CD8-positive, alpha-beta memory T cell (primary cell): Measurements from ENCODE around the gene EFHD2. TPM values are rescaled to one million over a fixed set of nuclear protein-coding genes. Genes with fewer than 3 reads are reported as not detected.

Experiments
- CTCF ChIA-PET: fragments of 350-600 bp; sonication (Branson Sonifier 250); formaldehyde crosslinking; loops from one replicate; lab custom pipeline; 2021; ENCODE audit warnings: antibody characterized with exemption; lab: Charles Lee
- POLR2A ChIA-PET: fragments of 350-600 bp; sonication (Branson Sonifier 250); formaldehyde crosslinking; loops from one replicate; lab custom pipeline; 2021; ENCODE audit warnings: antibody characterized with exemption; lab: Charles Lee
- DNase-seq, 5 donors: peaks; one replicate each; pipeline versions ENCODE4 v3.0.0 to v3.0.0-alpha.2; 2020 to 2022; ENCODE audit warnings: mixed read lengths in 1 of 5
- H3K27ac ChIP-seq: one replicate; pipeline ENCODE4 v1.7.0; 2013; ENCODE audit warnings: low read depth, mild to moderate bottlenecking, low read length, moderate library complexity
- H3K27me3 ChIP-seq: 2 replicates; pipeline ENCODE4 v1.7.0; 2013; ENCODE audit warnings: low read length, mild to moderate bottlenecking; ENCODE audit not compliant: insufficient read depth, poor library complexity, severe bottlenecking
- H3K36me3 ChIP-seq: 2 replicates; pipeline ENCODE4 v1.7.0; 2013; ENCODE audit warnings: mild to moderate bottlenecking, low read length, moderate library complexity; ENCODE audit not compliant: insufficient read depth
- H3K4me1 ChIP-seq: 2 replicates; pipeline ENCODE4 v1.7.0; 2013; ENCODE audit warnings: mild to moderate bottlenecking, low read length, moderate library complexity; ENCODE audit not compliant: insufficient read depth
- H3K4me3 ChIP-seq: 2 replicates; pipeline ENCODE4 v1.7.0; 2013; ENCODE audit warnings: mild to moderate bottlenecking, low read length
- H3K9me3 ChIP-seq: 2 replicates; pipeline ENCODE4 v1.7.0; 2013; ENCODE audit warnings: mild to moderate bottlenecking, low read length
- H3K27ac Mint-ChIP-seq, 8 donors: one replicate each; pipeline ENCODE4 v1.8.0; 2020 to 2021; ENCODE audit warnings: mixed read lengths in 8 of 8, mild to moderate bottlenecking in 6 of 8, inconsistent platforms in 3 of 8, moderate library complexity in 3 of 8
- H3K27me3 Mint-ChIP-seq, 2 donors: one replicate each; pipeline ENCODE4 v1.8.0; 2020 to 2021; ENCODE audit warnings: mixed read lengths in 2 of 2, mild to moderate bottlenecking in 1 of 2, moderate library complexity in 1 of 2
- H3K36me3 Mint-ChIP-seq, 3 donors: one replicate each; pipeline ENCODE4 v1.8.0; 2020 to 2021; ENCODE audit warnings: mixed read lengths in 3 of 3, inconsistent platforms in 1 of 3, mild to moderate bottlenecking in 1 of 3
- H3K4me1 Mint-ChIP-seq, 3 donors: one replicate each; pipeline ENCODE4 v1.8.0; 2020 to 2021; ENCODE audit warnings: mixed read lengths in 3 of 3, inconsistent platforms in 1 of 3, mild to moderate bottlenecking in 1 of 3
- H3K4me3 Mint-ChIP-seq, 7 donors: one replicate each; pipeline ENCODE4 v1.8.0; 2020 to 2021; ENCODE audit warnings: mixed read lengths in 7 of 7, mild to moderate bottlenecking in 6 of 7, moderate library complexity in 4 of 7, inconsistent platforms in 2 of 7
- H3K9me3 Mint-ChIP-seq, 5 donors: one replicate each; pipeline ENCODE4 v1.8.0; 2020 to 2022; ENCODE audit warnings: mixed read lengths in 5 of 5, mild to moderate bottlenecking in 3 of 5, moderate library complexity in 2 of 5, inconsistent platforms in 1 of 5
- polyA plus RNA-seq: library from polyadenylated mRNA; unstranded; fragments of 300-500 nt; fragmentation: Illumina TruSeq; gene quantifications from one replicate; pipeline ENCODE4 v1.2.3, GENCODE V29; 2021
- total RNA-seq, 2 experiments: library from RNA; stranded (reverse); gene quantifications; one replicate each; pipeline ENCODE4 v1.2.3, GENCODE V29; 2021

The EFHD2 gene
- total and polyA plus RNA-seq, 3 experiments from 2014 or later, result 64.7 to 154 (median 67.9) TPM

- Mint-ChIP-seq H3K4me3 (no peak overlapping the region), H3K36me3 (no peaks in the 10 kb centered on the region), H3K27ac (peak overlapping the region in 7 of 8 donors; percentile 13 to 91 (median 64)), H3K4me1 (peaks cover 23 to 34% (median 33%) of the 10 kb centered on the region in 3 donors), H3K9me3 (peaks cover 0 to 4% (median 0%) of the 10 kb centered on the region in 5 donors), H3K27me3 (peaks cover 0 to 3% of the 10 kb centered on the region in 2 donors)
- Histone ChIP-seq H3K4me3 (no peak overlapping the region), H3K4me1 (peaks cover 16% of the 10 kb centered on the region), H3K36me3 (no peaks in the 10 kb centered on the region), H3K9me3 (no peaks in the 10 kb centered on the region), H3K27me3 (no peaks in the 10 kb centered on the region), H3K27ac (no peak overlapping the region)
- CTCF ChIA-PET, result no interaction called here
- POLR2A ChIA-PET, result no interaction called here
- no peak for DNase-seq
These were observed 5.6 kb upstream of the EFHD2 start for GRCh38 chr1:15403962-15404580.

GRCh38 chr1:15405106-15405850 lies 4.4 kb upstream of the EFHD2 start:
- Histone ChIP-seq H3K36me3 (no peaks in the 10 kb centered on the region), H3K27ac (peak overlapping the region; percentile 17), H3K4me1 (peaks cover 19% of the 10 kb centered on the region), H3K4me3 (no peak overlapping the region), H3K27me3 (no peaks in the 10 kb centered on the region), H3K9me3 (no peaks in the 10 kb centered on the region)
- DNase-seq, result no peak
- ChIA-PET POLR2A (no interaction called here), CTCF (interaction anchor here (0.5 to 1.0 kb wide), 2 partner anchors 55 to 337 kb away, joined by 3 read pairs; no protein-coding TSS in a partner anchor)
- H3K4me1 Mint-ChIP-seq, result peaks cover 26 to 38% (median 36%) of the 10 kb centered on the region in 3 donors
- peak overlapping the region; percentile 13 to 99 (median 94) for H3K27ac Mint-ChIP-seq
- H3K36me3 Mint-ChIP-seq, result peaks cover 0 to 1% (median 0%) of the 10 kb centered on the region in 3 donors
- H3K4me3 Mint-ChIP-seq, result peak overlapping the region in 5 of 7 donors; percentile 14 to 90 (median 78)
- H3K27me3 Mint-ChIP-seq, result peaks cover 0 to 3% of the 10 kb centered on the region in 2 donors
- no peaks in the 10 kb centered on the region for H3K9me3 Mint-ChIP-seq

- ChIA-PET CTCF (no interaction called here), POLR2A (no interaction called here)
- Mint-ChIP-seq H3K36me3 (peaks cover 0 to 7% (median 0%) of the 10 kb centered on the region in 3 donors), H3K4me1 (peaks cover 42 to 44% (median 44%) of the 10 kb centered on the region in 3 donors), H3K27me3 (peaks cover 0 to 3% of the 10 kb centered on the region in 2 donors), H3K27ac (peak overlapping the region; percentile 27 to 99 (median 99)), H3K9me3 (no peaks in the 10 kb centered on the region), H3K4me3 (peak overlapping the region in 6 of 7 donors; percentile 63 to 94 (median 86))
- no peak overlapping the region for H3K27ac ChIP-seq
- H3K27me3 ChIP-seq, result no peaks in the 10 kb centered on the region
- H3K4me3 ChIP-seq, result no peak overlapping the region
- DNase-seq, result no peak
- H3K36me3 ChIP-seq, result no peaks in the 10 kb centered on the region
- peaks cover 29% of the 10 kb centered on the region for H3K4me1 ChIP-seq
- no peaks in the 10 kb centered on the region for H3K9me3 ChIP-seq
These were observed 2.8 kb upstream of the EFHD2 start for GRCh38 chr1:15406614-15407559.

GRCh38 chr1:15407580-15407979 lies 2.1 kb upstream of the EFHD2 start:
- peaks cover 0 to 3% of the 10 kb centered on the region in 2 donors for H3K27me3 Mint-ChIP-seq
- H3K4me3 Mint-ChIP-seq, result peak overlapping the region; percentile 2 to 94 (median 82)
- Histone ChIP-seq H3K4me1 (peaks cover 36% of the 10 kb centered on the region), H3K9me3 (no peaks in the 10 kb centered on the region), H3K36me3 (no peaks in the 10 kb centered on the region), H3K27me3 (no peaks in the 10 kb centered on the region), H3K4me3 (no peak overlapping the region), H3K27ac (peak overlapping the region; percentile 90)
- no peak for DNase-seq
- peaks cover 0 to 14% (median 5%) of the 10 kb centered on the region in 3 donors for H3K36me3 Mint-ChIP-seq
- ChIA-PET POLR2A (no interaction called here), CTCF (interaction anchor here (0.8 to 1.3 kb wide), 2 partner anchors 25 to 84 kb away, joined by 3 to 5 read pairs; no protein-coding TSS in a partner anchor)
- H3K4me1 Mint-ChIP-seq, result peaks cover 49 to 51% (median 51%) of the 10 kb centered on the region in 3 donors
- peak overlapping the region; percentile 85 to 99 (median 99) for H3K27ac Mint-ChIP-seq
- H3K9me3 Mint-ChIP-seq, result no peaks in the 10 kb centered on the region

GRCh38 chr1:15408890-15409387 lies 749 bp upstream of the EFHD2 start:
- Mint-ChIP-seq H3K27me3 (peaks cover 0 to under 1% of the 10 kb centered on the region in 2 donors), H3K4me1 (peaks cover 62 to 64% (median 64%) of the 10 kb centered on the region in 3 donors), H3K27ac (peak overlapping the region; percentile 97 to 99 (median 99)), H3K36me3 (peaks cover 0 to 27% (median 5%) of the 10 kb centered on the region in 3 donors), H3K9me3 (no peaks in the 10 kb centered on the region), H3K4me3 (peak overlapping the region; percentile 82 to 96 (median 92))
- no peak for DNase-seq
- H3K4me3 ChIP-seq, result peak overlapping the region; percentile 43
- no peaks in the 10 kb centered on the region for H3K36me3 ChIP-seq
- ChIA-PET POLR2A (no interaction called here), CTCF (interaction anchor here (1.3 to 4.0 kb wide), 3 partner anchors 23 to 86 kb away, joined by 4 to 18 read pairs (median 5); no protein-coding TSS in a partner anchor)
- no peaks in the 10 kb centered on the region for H3K9me3 ChIP-seq
- H3K27me3 ChIP-seq, result no peaks in the 10 kb centered on the region
- peaks cover 49% of the 10 kb centered on the region for H3K4me1 ChIP-seq
- peak overlapping the region; percentile 90 for H3K27ac ChIP-seq

GRCh38 chr1:15410223-15410883 lies 665 bp downstream of the EFHD2 start:
- peaks cover 49% of the 10 kb centered on the region for H3K4me1 ChIP-seq
- peaks cover 3 to 38% (median 5%) of the 10 kb centered on the region in 3 donors for H3K36me3 Mint-ChIP-seq
- no peaks in the 10 kb centered on the region for H3K36me3 ChIP-seq
- peak overlapping the region; percentile 91 to 99 (median 94) for H3K4me3 Mint-ChIP-seq
- H3K4me3 ChIP-seq, result peak overlapping the region; percentile 80
- ChIA-PET POLR2A (interaction anchor here (0.6 kb wide), 1 partner anchor 88 kb away, joined by 3 read pairs; no protein-coding TSS in a partner anchor), CTCF (interaction anchor here (1.3 to 4.0 kb wide), 3 partner anchors 21 to 87 kb away, joined by 3 to 18 read pairs (median 4); no protein-coding TSS in a partner anchor)
- no peaks in the 10 kb centered on the region for H3K27me3 ChIP-seq
- H3K9me3 ChIP-seq, result no peaks in the 10 kb centered on the region
- peaks cover 73 to 74% (median 74%) of the 10 kb centered on the region in 3 donors for H3K4me1 Mint-ChIP-seq
- peak overlapping the region; percentile 88 to 99 (median 97) for H3K27ac Mint-ChIP-seq
- H3K27ac ChIP-seq, result peak overlapping the region; percentile 90
- DNase-seq, result peak in 1 of 5 donors; percentile 59
- no peaks in the 10 kb centered on the region for H3K9me3 Mint-ChIP-seq
- H3K27me3 Mint-ChIP-seq, result no peaks in the 10 kb centered on the region
